HG02610 (cell line): ENCODE results near the gene ABLIM3.

Experiments used
- ATAC-seq: cut with Tn5 transposase; IDR thresholded peaks from one replicate; pipeline ENCODE4 v1.9.1; 2021; ENCODE audit warnings: mild to moderate bottlenecking, moderate library complexity; ENCODE audit not compliant: unreplicated experiment

ABLIM3 gene

GRCh38 chr5:149216496-149216895, 75.2 kb downstream of the ABLIM3 start:
- ATAC-seq = no peak

- no peak for ATAC-seq
These were observed 76.0 kb downstream of the ABLIM3 start for GRCh38 chr5:149217096-149217802.

DNA sequence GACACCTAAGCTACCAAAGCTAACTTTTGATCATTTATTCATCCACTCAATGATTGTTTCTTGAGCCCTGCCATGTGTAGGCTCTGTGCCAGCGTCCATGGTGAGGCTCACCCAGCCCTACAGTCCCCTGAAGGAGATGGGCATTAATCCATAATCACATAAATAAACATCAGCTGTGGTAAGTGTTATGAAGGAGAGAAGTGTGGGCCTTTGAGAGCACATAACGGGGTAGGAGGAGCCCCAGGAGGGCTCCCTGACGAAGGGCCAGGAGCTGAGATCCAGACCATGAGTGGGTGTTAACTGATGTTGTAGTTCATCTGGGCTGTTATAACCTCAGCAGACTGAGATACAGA, 76.5 kb downstream of the ABLIM3 start:
- no peak for ATAC-seq

- ATAC-seq = no peak
These were observed 78.3 kb downstream of the ABLIM3 start for GRCh38 chr5:149219584-149219983.

DNA sequence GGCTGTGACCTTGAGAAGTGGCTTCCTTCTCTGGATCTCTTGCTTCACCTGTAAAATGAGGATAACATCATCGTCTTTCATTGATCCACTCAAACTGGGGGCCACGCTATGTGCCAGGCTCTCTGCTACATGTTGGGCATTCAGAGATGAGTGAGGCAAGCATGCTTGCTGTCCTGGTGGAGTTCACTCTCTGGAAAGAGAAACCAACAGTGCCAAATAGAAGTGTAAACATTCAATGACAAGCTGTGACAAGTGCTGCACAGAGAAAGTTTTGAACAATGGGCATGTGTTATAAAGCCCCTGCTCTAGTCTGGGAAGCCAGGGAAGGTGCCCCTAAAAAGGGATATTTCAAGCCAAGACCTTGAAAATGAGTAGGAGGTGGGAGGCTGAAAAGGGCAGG, 79.5 kb downstream of the ABLIM3 start:
- no peak for ATAC-seq

GRCh38 chr5:149221326-149221725, 80.0 kb downstream of the ABLIM3 start:
- no peak for ATAC-seq

- ATAC-seq = no peak
These were observed 80.5 kb downstream of the ABLIM3 start for GRCh38 chr5:149221731-149222342.

- no peak for ATAC-seq
These were observed 82.0 kb downstream of the ABLIM3 start for GRCh38 chr5:149223081-149223848.

GRCh38 chr5:149224282-149224681, 83.0 kb downstream of the ABLIM3 start:
- no peak for ATAC-seq

DNA sequence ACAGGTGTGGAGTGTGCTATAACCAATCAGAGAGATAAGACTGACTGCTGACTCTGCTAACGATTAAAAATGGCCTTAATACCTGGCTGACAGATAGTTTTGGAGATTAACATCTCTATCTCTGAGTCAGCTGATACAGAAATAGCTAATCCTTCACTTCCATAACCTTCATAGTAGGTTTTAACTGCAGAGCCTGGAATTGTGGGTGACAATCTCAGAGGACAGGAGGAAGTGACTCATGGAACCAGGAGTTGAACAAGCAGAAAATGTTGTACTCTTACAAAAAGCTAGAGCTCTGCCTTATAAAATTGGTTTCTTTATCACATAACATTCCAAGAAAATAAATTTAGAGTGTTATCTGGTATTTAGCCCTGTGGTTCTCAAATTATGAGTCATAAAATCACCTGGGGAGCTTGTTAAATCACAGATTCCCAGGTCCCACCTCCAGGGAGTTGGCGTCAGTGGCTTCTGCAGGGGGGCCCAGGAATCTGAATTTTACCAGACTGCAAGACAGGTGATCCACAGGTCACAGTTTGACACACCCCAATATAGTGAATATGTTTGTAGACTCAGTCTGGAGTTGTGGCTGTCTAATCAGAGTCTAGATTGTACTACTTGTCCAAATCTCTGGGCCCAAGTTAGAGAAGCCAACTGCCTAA, 86.0 kb downstream of the ABLIM3 start:
- ATAC-seq = no peak

- no peak for ATAC-seq
These were observed 87.5 kb downstream of the ABLIM3 start for GRCh38 chr5:149228618-149229297.

GRCh38 chr5:149229298-149229937, 88.1 kb downstream of the ABLIM3 start:
- no peak for ATAC-seq

- ATAC-seq = no peak
These were observed 94.5 kb downstream of the ABLIM3 start for GRCh38 chr5:149235841-149236240.

DNA sequence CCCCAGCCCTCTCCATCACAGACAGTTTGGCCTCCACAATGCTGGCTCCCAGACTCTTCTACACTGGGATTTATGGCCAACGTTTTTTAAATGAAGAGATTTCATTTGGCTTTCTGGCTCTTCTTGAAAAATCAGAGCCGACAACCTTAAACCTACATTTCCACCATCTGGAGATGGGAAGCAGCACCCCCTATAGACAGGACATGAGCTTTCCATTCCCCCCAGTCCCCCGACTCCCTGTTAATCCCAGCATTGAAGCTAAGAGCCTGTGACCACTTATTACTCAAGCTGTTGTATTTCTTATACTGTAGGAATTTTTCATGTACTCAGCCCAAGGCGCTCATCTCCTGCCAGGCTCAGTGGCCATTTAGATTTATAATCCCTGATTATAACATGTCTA, 96.4 kb downstream of the ABLIM3 start:
- no peak for ATAC-seq

DNA sequence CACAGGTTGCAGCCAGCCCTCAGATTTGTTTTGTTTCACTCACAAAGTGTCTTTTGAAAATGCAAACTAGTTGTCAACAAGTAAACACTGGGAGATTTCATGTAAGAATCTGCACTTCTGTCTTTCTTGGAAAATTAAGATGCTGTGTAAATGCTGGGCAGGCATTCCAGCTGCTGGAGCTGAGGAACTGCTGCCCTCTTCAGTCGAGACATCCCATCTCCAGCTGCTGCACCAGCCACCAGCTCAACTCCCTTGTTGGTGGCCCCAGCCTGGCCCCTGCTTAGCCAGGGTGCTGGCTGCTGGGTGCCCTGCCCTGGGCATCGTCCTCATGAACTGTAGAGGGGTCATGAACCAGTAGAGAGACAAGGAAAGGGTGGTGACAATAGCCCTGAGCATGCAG, 97.2 kb downstream of the ABLIM3 start:
- ATAC-seq = no peak

DNA sequence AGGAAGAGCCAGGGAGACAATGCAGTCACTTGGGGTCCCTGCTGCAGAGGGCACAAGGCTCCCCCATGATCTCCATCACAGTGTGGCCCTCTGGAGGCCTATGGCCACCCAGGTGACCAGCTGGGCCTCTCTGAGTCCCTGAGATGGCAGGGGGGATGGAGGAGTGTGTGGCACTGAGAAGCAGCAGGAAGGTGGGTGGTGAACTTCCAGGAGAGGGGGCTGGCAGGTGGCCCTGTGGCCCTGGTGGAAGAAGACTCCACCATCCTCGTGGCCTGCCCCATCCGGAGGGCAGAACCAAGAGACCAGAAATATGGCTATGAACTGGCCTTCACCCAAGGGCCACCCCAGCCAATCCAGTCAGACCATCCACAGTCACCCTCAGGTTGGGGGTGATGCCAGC, 98.6 kb downstream of the ABLIM3 start:
- no peak for ATAC-seq

GRCh38 chr5:149240354-149240998, 99.2 kb downstream of the ABLIM3 start:
- ATAC-seq = peak; percentile 43

DNA sequence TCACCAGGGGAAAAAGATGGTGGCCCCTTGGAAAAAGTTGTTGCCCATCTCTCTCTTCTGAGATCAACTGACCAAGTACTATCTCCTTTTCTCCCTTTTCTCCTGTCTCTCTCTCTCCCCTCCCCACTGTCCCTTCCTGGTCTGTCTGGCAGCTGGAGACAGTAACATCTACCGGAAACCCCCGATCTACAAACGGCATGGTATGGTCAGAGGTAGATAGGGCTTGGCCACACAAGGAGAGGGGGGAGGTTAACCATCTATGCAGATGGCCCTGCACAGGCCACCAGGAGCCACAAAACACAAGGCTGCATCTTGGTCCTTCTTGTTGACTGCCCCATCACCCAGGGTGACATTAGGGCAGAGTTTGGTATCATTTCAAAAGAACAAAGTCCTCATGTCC, 101.0 kb downstream of the ABLIM3 start:
- ATAC-seq = no peak

DNA sequence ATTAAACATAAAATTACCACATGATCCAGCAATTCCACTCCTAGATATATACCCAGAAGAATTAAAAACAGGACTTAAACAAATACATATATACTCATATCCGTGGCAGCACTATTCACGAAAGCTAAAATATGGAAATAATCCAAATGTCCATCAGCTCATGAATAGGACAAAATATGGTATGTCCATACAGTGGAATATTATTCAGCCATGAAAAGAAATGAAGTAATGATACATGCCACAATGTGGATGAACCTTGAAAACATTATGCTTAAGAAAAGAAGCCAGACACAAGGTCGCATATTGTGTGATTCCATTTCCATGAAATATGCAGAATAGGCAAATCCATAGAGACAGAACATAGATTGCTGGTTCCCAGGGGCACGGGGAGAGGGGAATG, 105.6 kb downstream of the ABLIM3 start:
- ATAC-seq = no peak

DNA sequence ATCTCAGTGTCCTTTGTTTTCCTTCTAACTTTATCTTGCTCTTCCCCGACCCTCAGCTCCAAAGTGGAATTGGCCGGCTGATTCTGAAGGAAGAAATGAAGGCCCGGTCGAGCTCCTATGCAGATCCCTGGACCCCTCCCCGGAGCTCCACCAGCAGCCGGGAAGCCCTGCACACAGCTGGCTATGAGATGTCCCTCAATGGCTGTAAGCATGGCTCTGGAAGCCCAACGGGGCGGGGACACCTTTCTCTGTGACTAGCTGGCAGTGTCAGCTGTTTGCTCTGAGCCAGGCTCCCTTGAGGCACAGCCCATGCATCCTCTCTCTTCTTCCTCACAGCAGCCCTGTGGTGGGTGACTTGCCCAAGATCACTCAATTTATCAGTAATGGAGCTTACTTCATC, 106.4 kb downstream of the ABLIM3 start:
- ATAC-seq = no peak
